Stimulated activated memory B cell treated with anti-CD40 and anti-IgM and Interleukin-4, amounts not matched to agents 10 μg/mL and 1 μg/mL and 100 μg/mL, for 72 hours (primary cell): ENCODE measurements around the gene MYO16.
A peak's percentile ranks its signal among the peaks of the same experiment; 100 is the strongest.
"Not testable (repeated sequence)": the region's sequence is repeated elsewhere in the genome, so short reads cannot be mapped to it uniquely, and the experiment has no call there.

Experiments
- ATAC-seq: fragments of 150-1000 bp; cut with Tn5 transposase; 2 replicates; pipeline ENCODE4 v1.10.0; 2021
- H3K27ac Mint-ChIP-seq: one replicate; pipeline ENCODE4 v1.8.0; 2022; ENCODE audit warnings: mild to moderate bottlenecking, mixed read lengths
- H3K27me3 Mint-ChIP-seq: one replicate; pipeline ENCODE4 v1.8.0; 2022; ENCODE audit warnings: mixed read lengths
- H3K36me3 Mint-ChIP-seq: one replicate; pipeline ENCODE4 v1.8.0; 2022; ENCODE audit warnings: mixed read lengths
- H3K4me1 Mint-ChIP-seq: one replicate; pipeline ENCODE4 v1.8.0; 2022; ENCODE audit warnings: mixed read lengths
- H3K4me3 Mint-ChIP-seq: one replicate; pipeline ENCODE4 v1.8.0; 2022; ENCODE audit warnings: mild to moderate bottlenecking, moderate library complexity, mixed read lengths
- H3K9me3 Mint-ChIP-seq: one replicate; pipeline ENCODE4 v1.8.0; 2022; ENCODE audit warnings: mixed read lengths

The MYO16 gene

GRCh38 chr13:109213714-109214113 lies 584.3 kb downstream of the MYO16 start:
- peak; percentile 12 for ATAC-seq
- Mint-ChIP-seq H3K27ac (no peak overlapping the region), H3K4me3 (no peak overlapping the region), H3K9me3 (peaks cover 3% of the 10 kb centered on the region), H3K36me3 (no peaks in the 10 kb centered on the region), H3K27me3 (peaks cover 19% of the 10 kb centered on the region), H3K4me1 (no peaks in the 10 kb centered on the region)

- Mint-ChIP-seq H3K4me3 (no peak overlapping the region), H3K36me3 (no peaks in the 10 kb centered on the region), H3K27me3 (peaks cover 19% of the 10 kb centered on the region), H3K9me3 (peaks cover 3% of the 10 kb centered on the region), H3K27ac (no peak overlapping the region), H3K4me1 (no peaks in the 10 kb centered on the region)
- ATAC-seq = no peak
Measured at GRCh38 chr13:109214393-109214792, 585.0 kb downstream of the MYO16 start.

- H3K4me1 Mint-ChIP-seq = no peaks in the 10 kb centered on the region
- no peak for ATAC-seq
- peaks cover 3% of the 10 kb centered on the region for H3K9me3 Mint-ChIP-seq
- H3K36me3 Mint-ChIP-seq = no peaks in the 10 kb centered on the region
- no peak overlapping the region for H3K4me3 Mint-ChIP-seq
- H3K27me3 Mint-ChIP-seq = peaks cover 19% of the 10 kb centered on the region
- H3K27ac Mint-ChIP-seq = no peak overlapping the region
Measured at GRCh38 chr13:109215377-109215776, 586.0 kb downstream of the MYO16 start.

GRCh38 chr13:109217510-109217909 lies 588.1 kb downstream of the MYO16 start:
- H3K27me3 Mint-ChIP-seq = peaks cover 11% of the 10 kb centered on the region
- H3K36me3 Mint-ChIP-seq, H3K9me3 Mint-ChIP-seq, H3K4me1 Mint-ChIP-seq, ATAC-seq, H3K27ac Mint-ChIP-seq, H3K4me3 Mint-ChIP-seq: not testable (repeated sequence)

DNA sequence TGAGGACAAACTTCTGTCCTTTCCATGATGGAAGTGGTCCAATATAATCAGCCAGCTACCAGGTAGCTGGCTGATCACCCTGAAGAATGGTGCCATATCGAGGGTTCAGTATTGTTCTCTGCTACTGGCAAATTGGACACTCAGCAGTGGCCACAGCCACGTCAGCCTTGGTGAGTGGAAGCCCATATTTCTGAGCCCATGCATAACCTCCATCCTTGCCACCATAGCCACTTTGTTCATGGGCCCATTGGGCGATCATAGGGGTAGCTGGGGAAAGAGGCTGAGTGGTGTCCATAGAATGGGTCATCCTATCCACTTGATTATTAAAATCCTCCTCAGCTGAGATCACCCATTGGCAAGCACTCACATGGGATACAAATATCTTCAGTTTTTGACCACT lies 591.2 kb downstream of the MYO16 start:
- Mint-ChIP-seq H3K36me3 (no peaks in the 10 kb centered on the region), H3K27me3 (peaks cover 9% of the 10 kb centered on the region), H3K4me3 (no peak overlapping the region), H3K27ac (no peak overlapping the region), H3K4me1 (no peaks in the 10 kb centered on the region), H3K9me3 (peaks cover 9% of the 10 kb centered on the region)
- no peak for ATAC-seq

DNA sequence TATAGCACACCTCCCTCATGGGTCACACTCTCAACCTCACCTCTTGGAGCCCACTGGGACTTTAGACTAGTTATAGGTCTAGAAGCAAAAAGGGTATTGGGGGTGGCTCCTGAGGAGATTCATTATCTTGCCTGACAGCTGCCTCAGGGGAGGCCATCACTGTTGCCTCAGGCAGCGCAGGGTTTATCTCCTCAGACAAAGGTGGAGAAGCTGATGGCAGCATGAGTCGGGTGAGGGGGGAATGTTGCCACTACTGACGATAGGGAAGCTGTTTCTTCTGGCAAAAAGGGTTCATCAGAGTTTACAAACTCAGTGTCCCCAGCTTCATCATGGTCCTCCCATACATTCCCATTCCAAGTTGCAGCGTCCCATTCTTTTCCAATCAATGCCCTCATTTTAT lies 594.6 kb downstream of the MYO16 start:
- ATAC-seq = no peak
- no peak overlapping the region for H3K27ac Mint-ChIP-seq
- H3K4me3 Mint-ChIP-seq = no peak overlapping the region
- no peaks in the 10 kb centered on the region for H3K4me1 Mint-ChIP-seq
- H3K9me3 Mint-ChIP-seq = peaks cover 9% of the 10 kb centered on the region
- no peaks in the 10 kb centered on the region for H3K36me3 Mint-ChIP-seq
- peaks cover 9% of the 10 kb centered on the region for H3K27me3 Mint-ChIP-seq

DNA sequence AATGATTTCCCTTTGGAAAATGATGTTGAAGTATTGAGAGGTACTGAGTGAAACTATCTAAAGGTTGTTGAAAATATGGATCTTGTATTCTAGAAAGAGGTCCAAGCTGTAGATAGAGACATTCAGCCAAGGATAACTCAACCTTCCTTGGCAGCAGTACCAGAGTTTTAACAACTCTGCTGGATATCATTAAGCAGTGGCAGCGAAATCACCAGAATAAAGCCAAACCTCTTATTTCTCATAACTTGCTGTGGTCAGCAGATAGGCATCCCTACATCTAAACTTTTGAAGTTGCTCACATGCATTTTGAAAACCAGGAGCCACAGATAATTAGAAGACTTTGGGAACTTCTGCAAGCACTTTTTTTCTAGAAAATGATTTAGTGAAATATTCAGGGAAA lies 597.2 kb downstream of the MYO16 start:
- Mint-ChIP-seq H3K9me3 (peaks cover 13% of the 10 kb centered on the region), H3K4me3 (no peak overlapping the region), H3K36me3 (no peaks in the 10 kb centered on the region), H3K27ac (no peak overlapping the region), H3K27me3 (peaks cover 17% of the 10 kb centered on the region), H3K4me1 (no peaks in the 10 kb centered on the region)
- ATAC-seq = no peak

DNA sequence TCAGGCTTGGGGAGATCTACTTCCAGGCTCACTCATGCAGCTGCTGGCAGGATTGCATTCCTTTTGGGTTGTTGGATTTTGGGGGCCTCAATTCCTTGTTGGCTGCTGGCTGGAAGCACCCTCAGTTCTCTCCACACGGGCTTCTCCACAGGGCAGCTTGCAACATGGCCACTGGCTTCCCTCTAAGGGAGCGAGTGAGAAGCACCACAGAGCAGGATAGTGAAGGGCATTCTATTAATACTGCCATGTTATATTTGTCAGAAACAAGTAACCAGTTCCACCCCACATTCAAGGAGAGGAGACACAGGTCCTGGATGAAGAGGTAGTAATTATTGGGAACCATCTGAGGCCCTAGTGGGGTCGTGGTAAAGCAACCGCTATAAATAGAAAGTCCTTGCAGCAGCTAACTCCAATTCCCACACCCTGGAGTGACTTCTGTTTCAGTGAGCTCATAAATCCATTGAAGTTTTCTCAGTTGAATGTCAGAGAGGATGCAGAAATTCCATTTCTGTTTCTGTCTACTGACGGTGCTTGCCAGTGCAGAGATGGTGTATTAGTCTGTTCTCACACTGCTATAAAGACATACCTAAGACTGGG lies 598.0 kb downstream of the MYO16 start:
- Mint-ChIP-seq H3K27me3 (peaks cover 17% of the 10 kb centered on the region), H3K9me3 (peaks cover 13% of the 10 kb centered on the region), H3K4me3 (no peak overlapping the region), H3K27ac (no peak overlapping the region), H3K36me3 (no peaks in the 10 kb centered on the region), H3K4me1 (no peaks in the 10 kb centered on the region)
- ATAC-seq = no peak

DNA sequence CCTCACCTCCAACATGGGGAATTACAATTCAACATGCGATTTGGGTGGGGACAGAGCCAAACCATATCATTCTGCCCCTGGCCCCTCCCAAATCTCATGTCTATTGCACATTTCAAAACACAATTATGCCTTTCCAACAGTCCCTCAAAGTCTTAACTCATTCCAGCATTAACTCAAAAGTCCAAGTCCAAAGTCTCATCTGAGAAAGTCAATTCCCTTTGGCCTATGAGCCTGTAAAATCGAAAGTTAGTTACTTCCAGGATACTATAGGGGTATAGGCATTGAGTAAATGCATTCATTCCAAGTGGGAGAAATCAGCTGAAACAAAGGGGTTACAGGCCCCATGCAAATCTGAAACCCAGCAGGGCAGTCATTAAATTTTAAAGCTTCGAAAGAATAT lies 598.8 kb downstream of the MYO16 start:
- no peaks in the 10 kb centered on the region for H3K36me3 Mint-ChIP-seq
- no peak for ATAC-seq
- H3K27me3 Mint-ChIP-seq = peaks cover 17% of the 10 kb centered on the region
- H3K4me3 Mint-ChIP-seq = no peak overlapping the region
- no peaks in the 10 kb centered on the region for H3K4me1 Mint-ChIP-seq
- H3K9me3 Mint-ChIP-seq = peaks cover 13% of the 10 kb centered on the region
- H3K27ac Mint-ChIP-seq = no peak overlapping the region

- H3K27me3 Mint-ChIP-seq = peaks cover 8% of the 10 kb centered on the region
- H3K9me3 Mint-ChIP-seq = peaks cover 4% of the 10 kb centered on the region
- H3K4me3 Mint-ChIP-seq = no peak overlapping the region
- H3K36me3 Mint-ChIP-seq = no peaks in the 10 kb centered on the region
- ATAC-seq = no peak
- H3K27ac Mint-ChIP-seq = no peak overlapping the region
- H3K4me1 Mint-ChIP-seq = no peaks in the 10 kb centered on the region
Measured at GRCh38 chr13:109231888-109232287, 602.5 kb downstream of the MYO16 start.

GRCh38 chr13:109233293-109233692 lies 603.9 kb downstream of the MYO16 start:
- Mint-ChIP-seq H3K4me1 (no peaks in the 10 kb centered on the region), H3K9me3 (peaks cover 4% of the 10 kb centered on the region), H3K4me3 (no peak overlapping the region), H3K27ac (no peak overlapping the region), H3K36me3 (no peaks in the 10 kb centered on the region), H3K27me3 (peaks cover 8% of the 10 kb centered on the region)
- no peak for ATAC-seq

GRCh38 chr13:109235901-109236300 lies 606.5 kb downstream of the MYO16 start:
- Mint-ChIP-seq H3K4me3 (no peak overlapping the region), H3K36me3 (no peaks in the 10 kb centered on the region), H3K27ac (no peak overlapping the region), H3K4me1 (no peaks in the 10 kb centered on the region), H3K27me3 (peaks cover 10% of the 10 kb centered on the region), H3K9me3 (no peaks in the 10 kb centered on the region)
- no peak for ATAC-seq

DNA sequence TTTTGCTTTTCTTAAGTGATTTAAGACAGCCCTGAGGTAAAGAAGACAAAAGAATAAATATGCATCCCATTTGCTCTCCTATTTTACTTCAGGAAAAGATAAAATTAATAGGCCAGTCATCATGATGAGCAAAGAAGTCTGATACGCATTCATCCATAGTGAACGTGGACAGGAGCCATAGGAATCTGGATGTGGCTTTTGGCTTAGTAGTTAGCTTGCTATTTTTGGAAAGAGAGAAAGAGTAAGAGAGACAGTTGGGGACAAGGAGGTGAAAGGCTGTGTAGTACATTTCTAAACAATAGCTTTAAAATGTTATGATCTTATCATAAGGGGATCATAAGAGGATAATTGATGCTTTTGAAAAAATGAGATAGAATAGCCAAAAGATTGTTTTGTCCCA lies 611.7 kb downstream of the MYO16 start:
- Mint-ChIP-seq H3K27me3 (peaks cover 23% of the 10 kb centered on the region), H3K36me3 (no peaks in the 10 kb centered on the region), H3K27ac (no peak overlapping the region), H3K4me3 (no peak overlapping the region), H3K4me1 (no peaks in the 10 kb centered on the region), H3K9me3 (no peaks in the 10 kb centered on the region)
- ATAC-seq = no peak

DNA sequence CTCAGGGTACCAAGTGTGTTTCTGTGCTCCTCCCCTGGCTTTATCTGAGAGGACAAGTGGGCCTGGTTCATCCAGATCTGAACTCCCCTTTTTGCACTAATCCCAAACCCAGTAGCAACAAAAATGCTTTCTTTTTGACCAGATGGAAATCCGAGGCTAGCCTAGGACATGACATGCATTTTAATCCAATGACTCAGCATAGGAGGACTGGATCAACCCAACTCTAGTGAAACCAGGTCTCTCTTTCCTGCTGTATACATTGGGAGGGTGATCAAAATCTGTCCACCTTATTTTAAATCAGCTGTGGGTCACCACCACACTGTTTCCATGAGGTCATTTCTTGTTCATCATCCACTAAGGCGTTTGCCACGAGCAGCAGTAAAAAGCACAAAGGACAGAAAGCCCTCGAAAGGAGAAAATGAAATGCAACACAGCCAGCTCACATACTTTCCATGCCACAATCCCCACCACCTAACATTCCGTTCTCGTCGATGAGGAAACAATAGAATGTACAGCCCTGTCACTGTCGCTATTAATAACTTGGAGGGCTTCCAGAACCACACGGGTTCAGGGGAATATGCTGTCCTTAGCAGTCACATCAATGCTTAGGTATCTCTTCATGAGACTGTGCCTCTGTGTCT lies 614.0 kb downstream of the MYO16 start:
- Mint-ChIP-seq H3K27ac (no peak overlapping the region), H3K36me3 (no peaks in the 10 kb centered on the region), H3K9me3 (peaks cover 3% of the 10 kb centered on the region), H3K4me1 (no peaks in the 10 kb centered on the region), H3K4me3 (no peak overlapping the region), H3K27me3 (peaks cover 23% of the 10 kb centered on the region)
- no peak for ATAC-seq

DNA sequence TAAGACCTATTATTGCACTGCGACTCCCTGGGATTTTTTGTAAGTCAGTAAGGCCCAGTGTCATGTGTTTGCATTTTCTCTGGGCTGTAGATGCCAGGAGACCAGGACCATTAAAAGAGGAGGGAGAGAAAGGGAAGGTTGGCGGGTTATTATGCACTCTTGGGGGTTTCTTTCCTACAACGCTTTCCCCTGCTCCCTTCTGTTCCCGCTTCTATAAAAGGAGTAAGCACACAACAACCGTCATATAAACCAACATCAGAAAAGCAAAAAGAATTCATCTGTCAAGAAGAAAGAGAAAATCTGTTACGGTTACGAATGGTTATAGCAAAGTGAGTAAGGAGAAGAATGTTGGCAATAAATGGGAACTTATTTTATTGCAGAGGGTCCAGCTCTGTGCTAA lies 615.2 kb downstream of the MYO16 start:
- Mint-ChIP-seq H3K27ac (no peak overlapping the region), H3K36me3 (no peaks in the 10 kb centered on the region), H3K9me3 (peaks cover 3% of the 10 kb centered on the region), H3K27me3 (peaks cover 23% of the 10 kb centered on the region), H3K4me1 (no peaks in the 10 kb centered on the region), H3K4me3 (no peak overlapping the region)
- no peak for ATAC-seq

- H3K36me3 Mint-ChIP-seq = no peaks in the 10 kb centered on the region
- H3K9me3 Mint-ChIP-seq = peaks cover 5% of the 10 kb centered on the region
- H3K27ac Mint-ChIP-seq = no peak overlapping the region
- peaks cover 12% of the 10 kb centered on the region for H3K27me3 Mint-ChIP-seq
- no peaks in the 10 kb centered on the region for H3K4me1 Mint-ChIP-seq
- no peak for ATAC-seq
- H3K4me3 Mint-ChIP-seq = no peak overlapping the region
Measured at GRCh38 chr13:109246001-109246400, 616.6 kb downstream of the MYO16 start.
